Activated CD8-positive, alpha-beta memory T cell treated with anti-CD3 and anti-CD28 coated beads, Interleukin-2, amount 50 U/mL, for 24 hours (primary cell): Measurements from ENCODE around the gene MIA.
"Not testable (repeated sequence)": the region's sequence is repeated elsewhere in the genome, so short reads cannot be mapped to it uniquely, and the experiment has no call there.

Source experiments
- DNase-seq: peaks from one replicate; pipeline ENCODE4 v3.0.0-alpha.2; 2020; ENCODE audit errors: extremely low read depth

Gene MIA

DNA sequence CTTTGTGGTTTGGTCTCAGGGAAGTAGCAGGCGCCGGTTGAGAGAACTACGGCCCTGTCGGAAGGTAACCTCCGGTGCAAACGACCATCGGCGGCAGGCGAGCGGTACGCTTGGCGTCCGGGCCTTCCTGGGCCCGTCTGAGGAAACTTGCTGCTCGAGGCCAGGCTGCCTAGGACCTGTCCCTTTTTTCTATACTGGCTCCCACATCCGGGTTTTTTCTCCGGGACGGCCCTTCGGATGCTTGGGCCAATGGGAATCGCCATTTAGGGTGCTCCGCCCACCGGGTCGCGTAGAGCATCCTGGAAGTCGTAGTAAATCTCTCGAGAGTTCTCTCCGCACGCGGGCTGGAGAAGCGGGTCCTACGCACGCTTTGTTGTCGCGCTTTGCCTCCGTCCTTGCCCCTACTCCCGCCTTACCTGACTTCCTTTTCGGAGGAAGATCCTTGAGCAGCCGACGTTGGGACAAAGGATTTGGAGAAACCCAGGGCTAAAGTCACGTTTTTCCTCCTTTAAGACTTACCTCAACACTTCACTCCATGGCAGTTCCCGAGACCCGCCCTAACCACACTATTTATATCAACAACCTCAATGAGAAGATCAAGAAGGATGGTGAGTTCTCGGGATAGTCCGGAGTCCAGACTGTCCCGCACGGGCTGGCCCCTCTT lies 24.3 kb upstream of the MIA start, which contains the start of gene SNRPA:
Gene SNRPA, plus strand, starts transcription at position 330 of the 664 bp plus-strand sequence. Its CDS starts 206 bp downstream, at position 536.
- peak; percentile 91 for DNase-seq

DNA sequence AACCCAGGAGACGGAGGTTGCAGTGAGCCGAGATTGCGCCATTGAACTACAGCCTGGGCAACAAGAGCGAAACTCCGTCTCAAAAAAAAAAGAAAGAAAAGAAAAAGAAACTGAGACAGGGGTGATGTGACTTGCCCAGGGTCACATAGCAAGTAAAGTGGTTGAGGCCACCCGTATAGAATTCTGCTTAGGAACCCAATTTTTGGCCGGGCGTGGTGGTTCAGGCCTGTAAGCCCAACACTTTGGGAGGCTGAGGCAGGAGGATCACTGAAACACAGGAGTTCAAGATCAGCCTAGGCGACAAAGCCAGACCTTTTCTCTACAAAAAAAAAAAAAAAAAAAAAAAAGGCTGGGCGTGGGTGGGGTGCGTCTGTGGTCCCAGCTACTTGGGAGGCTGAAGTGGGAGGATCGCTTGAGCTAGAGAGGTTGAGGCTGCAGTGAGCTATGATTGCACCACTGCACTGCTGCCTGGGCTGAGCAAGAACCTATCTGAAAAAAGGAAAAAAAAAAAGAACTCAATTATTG lies 23.0 kb upstream of the MIA start:
- no peak for DNase-seq

DNA sequence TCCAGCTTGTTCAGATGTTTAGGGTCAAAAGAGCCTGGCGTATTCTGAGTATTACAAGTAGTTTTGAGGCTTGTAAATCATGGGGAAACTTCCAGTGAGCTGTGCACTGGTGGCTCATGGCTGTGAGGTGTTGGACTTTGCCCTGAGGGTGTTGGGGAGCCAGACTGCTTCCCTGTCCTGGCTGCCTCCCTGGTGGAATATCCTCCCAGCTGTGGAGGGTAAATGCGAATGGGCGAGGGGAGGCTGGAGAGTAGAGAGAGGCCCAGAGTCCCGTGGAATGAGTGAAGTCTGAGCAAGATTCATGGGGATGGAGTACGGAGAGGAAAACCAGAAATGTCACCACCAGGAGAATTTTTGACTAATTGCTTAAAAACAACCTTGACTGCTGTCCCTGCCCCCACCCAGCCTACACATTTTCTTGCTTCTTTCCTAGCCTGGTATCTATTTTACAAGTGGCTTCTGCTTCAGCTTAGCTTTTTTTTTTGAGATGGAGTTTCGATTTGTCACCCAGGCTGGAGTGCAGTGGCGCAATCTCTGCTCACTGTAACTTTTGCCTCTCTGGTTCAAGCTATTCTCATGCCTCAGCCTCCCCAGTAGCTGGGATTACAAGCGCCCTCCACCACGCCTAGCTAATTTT lies 20.6 kb upstream of the MIA start:
- peak; percentile 51 for DNase-seq

DNA sequence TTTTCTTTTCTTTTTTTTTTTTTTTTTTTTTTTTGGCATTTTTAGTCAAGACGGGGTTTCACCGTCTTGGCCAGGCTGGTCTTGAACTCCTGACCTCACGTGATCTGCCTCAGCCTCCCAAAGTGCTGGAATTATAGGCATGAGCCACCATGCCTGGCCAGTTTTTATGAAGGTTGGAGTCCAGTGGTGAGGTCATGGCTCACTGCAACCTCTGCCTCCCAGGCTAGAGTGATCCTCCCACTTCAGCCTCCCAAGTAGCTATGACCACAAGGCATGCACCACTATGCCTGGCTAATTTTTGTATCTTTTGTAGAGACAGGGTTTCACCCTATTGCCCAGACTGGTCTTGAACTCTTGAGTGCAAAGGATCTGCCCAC lies 20.1 kb upstream of the MIA start:
- DNase-seq = no peak

DNA sequence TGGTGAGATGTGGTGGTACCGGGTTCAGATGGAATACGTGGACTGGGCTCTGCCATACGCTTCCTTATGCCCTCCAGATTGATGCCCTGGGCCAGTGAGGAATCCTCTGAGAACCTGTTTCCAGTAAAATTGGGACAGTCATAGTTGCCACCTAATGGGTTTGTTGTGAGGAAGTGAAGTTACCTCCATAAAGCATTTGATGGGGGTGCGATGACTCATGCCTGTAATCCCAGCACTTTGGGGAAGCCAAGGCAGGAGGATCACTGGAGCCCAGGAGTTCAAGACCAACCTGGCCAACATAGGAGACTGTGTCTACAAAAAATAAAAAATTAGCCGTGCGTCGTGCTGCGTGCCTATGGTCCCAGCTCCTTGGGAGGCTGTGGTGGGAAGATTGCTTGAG lies 19.5 kb upstream of the MIA start:
- DNase-seq = no peak

DNA sequence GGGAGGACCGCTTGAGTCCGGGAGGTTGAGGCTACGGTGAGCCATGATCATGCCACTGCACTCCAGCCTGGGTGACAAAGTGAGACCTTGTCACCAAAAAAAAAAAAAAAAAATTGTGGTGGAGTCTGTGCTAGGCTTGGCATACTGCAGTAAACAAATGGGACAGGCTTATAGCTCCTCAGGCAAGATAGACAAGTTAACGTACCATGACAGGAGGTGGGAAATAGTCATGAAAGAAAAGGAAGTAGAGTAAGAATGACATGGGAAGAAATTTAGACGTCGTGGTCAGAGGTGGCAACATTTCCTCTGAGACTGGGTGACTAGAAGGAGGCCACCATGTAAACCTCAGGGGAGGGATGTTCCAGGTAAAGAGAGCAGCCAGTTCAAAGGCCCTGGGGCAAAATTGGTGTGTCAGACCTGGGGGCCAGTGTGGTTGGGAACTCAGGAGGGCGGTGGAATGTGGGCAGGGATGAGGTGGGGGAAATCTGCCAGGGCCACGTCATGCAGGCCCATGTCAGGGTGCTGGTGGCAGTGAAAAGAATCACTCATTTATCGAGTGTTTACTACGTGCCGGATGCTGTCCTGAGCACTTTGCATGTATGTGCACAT lies 18.7 kb upstream of the MIA start:
- DNase-seq = no peak

DNA sequence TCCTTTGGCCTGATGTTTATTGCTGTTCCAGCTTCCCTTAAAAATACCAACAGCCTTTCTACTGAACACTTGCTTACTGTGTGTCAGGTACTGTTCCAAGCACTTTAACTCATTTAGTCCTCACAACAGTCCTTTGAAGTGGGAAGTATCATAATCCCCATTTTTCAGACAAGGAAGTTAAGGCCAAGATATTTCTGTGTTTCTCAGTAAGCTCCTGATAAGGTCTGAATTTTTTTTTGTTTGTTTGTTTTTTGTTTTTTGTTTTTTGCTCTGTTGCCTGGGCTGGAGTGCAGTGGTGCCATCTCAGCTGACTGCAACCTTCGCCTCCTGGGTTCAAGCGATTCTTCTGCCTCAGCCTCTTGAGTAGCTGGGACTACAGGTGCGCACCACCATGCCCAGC lies 16.8 kb upstream of the MIA start:
- no peak for DNase-seq

DNA sequence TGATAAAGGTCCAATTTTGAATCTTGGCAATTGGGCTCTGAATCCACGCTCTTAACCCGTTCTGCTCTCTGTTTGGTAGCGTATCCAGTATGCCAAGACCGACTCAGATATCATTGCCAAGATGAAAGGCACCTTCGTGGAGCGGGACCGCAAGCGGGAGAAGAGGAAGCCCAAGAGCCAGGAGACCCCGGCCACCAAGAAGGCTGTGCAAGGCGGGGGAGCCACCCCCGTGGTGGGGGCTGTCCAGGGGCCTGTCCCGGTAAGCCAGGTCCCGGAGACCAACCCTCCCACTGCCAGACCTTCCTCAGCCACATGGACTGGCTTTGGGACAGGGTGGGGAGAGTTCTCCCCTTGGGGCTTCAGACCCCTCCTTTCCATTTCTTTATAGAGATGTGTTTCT lies 16.0 kb upstream of the MIA start:
- no peak for DNase-seq

DNA sequence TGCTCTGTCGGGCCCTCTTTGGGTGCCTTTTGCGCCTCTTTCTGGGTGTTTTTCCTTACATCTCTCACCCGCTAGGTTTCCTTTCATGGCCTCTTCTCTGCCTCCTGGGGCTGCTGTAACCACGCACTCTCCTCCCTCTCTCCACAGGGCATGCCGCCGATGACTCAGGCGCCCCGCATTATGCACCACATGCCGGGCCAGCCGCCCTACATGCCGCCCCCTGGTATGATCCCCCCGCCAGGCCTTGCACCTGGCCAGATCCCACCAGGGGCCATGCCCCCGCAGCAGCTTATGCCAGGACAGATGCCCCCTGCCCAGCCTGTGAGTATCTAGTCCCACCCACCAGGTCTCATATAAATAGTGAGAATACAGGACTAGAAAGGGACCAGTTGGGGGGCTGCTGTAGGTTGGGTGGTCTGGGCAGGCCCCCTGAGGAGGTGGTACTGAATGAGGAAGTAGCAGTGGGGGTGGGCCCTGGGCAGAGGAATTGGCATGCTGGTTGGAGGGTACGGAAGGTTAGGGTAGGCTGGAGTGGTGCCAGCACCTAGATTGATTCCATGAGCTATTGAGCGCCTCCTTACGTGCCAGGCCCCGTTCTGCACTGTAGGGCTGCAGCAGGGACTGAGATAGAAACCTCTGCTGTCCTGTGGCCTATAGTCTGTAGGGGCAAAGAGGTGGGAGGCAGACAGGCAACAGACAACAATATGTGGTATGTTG lies 12.4 kb upstream of the MIA start:
- DNase-seq = no peak

DNA sequence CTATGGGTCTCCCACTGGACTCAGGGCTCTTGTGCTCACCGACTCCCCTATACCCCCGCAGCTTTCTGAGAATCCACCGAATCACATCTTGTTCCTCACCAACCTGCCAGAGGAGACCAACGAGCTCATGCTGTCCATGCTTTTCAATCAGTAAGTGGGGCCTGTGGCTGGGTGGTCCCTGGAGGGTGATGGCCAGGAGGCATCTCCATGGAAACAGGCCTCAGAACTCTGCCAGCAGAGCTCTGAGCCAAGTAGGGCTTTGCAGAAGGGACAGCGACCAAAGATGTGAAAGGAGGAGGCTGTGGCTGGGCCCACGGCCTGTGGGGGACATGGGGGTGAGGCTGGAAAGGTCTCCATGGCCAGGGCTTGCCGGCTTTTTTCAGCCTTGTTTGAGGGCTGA lies 11.8 kb upstream of the MIA start:
- DNase-seq = no peak

DNA sequence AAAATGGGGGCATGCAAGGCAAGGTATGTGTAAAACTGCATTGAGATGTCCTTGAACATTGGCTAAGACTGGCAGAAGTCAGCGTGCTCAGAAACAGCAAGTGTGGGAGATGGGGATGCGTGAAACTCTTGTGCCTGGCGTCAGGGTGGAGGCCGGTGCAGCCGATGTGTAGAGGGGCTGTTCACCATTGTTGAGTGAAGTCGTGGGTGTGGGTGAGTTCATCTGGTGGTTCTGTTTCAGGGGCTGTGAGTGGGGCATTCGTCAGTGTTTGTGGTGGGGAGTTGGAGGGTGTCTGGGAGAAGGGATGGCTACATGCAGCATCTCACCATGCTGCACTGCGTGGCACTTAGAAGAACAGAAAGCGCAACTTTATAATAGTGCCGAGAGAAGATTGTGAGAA lies 11.4 kb upstream of the MIA start:
- no peak for DNase-seq

DNA sequence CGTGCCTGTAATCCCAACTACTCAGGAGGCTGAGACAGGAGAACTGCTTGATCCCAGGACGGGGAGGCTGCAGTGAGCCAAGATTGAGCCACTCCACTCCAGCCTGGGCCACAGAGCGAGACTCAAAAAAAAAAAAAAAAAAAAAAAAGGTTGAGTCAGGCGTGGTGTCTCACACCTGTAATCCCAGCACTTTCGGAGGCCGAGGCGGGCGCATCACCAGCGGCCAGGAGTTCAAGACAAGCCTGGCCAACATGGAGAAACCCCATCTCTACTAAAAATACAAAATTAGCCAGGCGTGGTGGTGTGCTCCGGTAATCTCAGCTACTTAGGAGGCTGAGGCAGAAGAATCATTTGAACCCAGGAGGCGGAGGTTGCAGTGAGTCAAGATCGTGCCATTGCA lies 8.9 kb upstream of the MIA start:
- DNase-seq = not testable (repeated sequence)

DNA sequence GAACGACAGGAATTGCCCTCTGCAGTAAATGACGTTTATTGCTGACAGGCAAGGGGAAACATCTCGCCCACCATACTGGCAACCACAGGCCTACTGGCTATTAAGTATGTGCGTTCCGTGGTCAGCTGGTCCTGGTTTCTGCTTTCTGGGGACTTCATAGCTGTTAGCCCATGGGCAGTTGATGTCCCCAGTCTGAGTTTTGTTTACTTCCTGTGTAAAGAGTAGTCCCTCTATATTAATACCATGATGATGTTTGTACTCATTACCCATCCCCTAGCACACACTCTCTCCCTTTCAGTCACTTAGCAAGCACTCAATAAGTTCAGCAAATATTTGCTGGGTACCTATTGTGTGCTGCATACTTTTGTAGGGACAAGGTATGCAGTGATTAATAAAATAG lies 6.5 kb upstream of the MIA start:
- no peak for DNase-seq

DNA sequence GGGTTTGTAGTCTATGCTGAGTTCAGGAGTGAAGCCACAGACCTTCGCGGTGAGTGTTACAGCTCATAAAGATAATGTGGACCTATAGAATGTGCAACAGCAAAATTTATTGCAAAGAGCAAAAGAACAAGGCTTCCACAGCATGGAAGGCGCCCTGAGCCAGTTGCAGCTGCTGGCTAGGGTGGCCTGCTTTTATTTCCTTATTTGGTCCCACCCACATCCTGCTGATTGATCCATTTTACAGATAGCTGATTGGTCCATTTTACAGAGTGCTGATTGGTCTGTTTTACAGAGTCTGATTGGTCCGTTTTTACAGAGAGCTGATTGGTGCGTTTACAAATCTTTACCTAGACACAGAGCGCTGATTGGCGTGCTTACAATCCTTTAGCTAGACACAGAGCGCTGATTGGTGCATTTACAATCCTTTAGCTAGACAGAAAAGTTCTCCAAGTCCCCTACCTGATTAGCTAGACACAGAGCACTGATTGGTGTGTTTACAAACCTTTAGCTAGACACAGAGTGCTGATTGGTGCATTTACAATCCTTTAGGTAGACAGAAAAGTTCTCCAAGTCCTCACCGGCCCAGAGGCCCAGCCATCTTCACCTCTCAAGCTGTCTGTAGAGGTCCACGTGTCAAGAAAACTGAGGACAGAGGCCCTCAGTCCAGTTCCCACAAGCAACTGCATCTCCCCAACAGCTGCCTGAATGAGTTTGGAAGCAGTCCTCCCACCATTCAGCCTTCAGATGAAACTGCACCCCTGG lies 4.0 kb upstream of the MIA start:
- not testable (repeated sequence) for DNase-seq

DNA sequence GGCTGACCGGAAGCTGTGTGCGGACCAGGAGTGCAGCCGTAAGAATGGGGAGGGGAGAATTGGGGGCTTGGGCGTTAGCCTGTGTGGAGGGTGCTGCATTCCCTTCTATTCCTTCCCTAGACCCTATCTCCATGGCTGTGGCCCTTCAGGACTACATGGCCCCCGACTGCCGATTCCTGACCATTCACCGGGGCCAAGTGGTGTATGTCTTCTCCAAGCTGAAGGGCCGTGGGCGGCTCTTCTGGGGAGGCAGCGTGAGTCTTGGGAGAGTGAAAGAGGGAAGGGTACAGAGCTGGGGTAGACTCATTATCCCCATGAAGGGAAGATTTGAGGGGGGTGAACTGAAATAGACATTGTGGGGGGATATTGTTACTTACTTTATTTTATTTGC lies 306 bp downstream of the MIA start:
- DNase-seq = no peak

DNA sequence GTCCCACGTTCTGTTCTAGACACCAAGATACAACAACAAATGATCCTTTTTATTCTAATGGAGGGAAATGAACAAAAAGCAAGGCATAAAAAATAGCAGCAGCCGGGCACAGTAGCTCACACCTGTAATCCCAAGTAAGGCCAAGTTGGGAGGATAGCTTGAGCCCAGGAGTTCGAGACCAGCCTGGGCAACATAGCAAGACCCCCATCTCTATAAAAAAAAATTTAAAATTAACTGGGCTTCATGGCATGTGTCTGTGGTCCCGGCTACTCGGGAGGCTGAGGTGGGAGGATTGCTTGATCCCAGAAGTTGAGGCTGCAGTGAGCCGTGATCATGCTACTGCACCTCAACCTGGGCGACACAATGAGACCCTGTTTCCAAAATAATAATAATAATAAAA lies 1.0 kb downstream of the MIA start:
- no peak for DNase-seq

DNA sequence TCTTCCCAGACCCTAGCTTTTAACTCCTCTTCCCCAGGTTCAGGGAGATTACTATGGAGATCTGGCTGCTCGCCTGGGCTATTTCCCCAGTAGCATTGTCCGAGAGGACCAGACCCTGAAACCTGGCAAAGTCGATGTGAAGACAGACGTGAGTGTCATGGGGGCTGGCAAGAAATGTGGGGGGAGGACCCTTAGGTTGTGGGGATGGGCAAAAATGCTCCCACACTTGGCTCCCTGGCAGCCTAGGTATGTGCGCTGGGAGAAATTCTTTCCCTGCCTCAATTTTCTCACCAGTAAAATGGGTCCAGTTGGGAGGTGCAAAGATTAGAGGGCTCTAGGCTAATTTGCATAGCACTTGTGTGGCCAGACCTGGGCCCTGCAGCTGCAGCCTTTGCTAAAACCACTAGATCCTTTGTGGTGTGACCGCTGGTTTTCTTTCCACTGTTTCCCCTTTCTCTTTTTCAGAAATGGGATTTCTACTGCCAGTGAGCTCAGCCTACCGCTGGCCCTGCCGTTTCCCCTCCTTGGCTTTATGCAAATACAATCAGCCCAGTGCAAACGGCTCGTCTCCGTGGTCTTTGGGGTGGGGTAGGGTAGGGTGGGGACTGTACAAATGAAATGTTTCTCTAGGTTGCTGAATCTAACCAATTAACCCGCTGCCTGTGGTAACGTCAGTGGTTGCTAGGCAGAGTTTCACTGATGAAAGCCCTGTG lies 1.8 kb downstream of the MIA start:
- peak; percentile 87 for DNase-seq

DNA sequence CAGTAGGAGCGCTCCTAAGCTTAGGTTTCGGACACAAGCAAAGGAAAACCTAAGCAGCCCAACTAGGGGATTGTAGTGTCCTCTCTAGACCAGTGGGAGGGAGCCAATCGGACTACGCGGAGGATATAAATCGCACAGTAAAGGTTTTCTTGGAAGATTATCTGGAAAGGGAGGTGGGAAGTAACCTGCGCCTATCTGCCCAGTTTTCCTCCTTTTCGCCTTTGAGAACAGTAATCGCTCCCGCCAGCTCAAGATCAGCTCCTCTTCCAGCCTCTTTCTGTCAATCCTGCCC lies 2.3 kb downstream of the MIA start:
- DNase-seq = no peak

DNA sequence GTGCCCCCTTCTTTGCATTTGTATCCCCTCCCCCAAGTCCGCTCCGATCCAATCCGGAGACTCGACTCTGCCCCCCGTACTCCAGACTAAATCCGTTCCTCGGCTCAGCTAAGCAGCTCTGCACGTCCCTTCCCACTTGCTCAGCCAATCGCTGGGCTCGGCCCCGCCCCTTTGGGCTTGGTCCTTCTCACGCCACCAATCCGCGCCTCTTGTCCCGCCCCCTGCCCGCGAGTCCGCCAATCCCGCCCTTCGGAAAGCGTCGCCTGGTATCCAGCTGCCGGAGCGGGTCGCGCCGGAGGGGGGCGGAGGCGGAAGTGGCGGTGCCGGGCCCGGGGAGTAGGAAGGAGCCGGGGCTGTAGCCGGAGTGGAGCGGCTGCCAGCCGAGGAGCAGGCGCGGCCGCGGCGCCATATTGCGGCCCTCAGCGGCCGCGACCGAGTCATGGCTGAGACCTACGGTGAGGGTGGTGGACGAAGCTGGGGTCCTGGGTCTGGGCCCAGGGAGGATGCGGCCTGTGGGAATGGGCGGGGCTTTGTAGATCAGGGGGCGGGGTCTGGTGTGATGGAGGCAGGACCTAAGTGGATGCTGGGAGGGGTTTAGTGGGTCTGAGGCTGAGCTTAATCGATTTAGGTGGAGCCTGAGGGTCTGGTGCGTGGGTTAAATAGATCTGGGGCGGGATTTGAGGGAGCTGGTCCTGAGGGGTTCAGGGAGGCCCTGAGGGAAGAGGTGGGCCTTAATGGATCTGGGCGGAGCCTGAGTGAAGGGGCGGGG lies 2.8 kb downstream of the MIA start, which contains the start of gene RAB4B:
Gene RAB4B, plus strand, starts transcription at position 311 of the 769 bp plus-strand sequence. Its CDS starts 129 bp downstream, at position 440.
- peak; percentile 100 for DNase-seq

DNA sequence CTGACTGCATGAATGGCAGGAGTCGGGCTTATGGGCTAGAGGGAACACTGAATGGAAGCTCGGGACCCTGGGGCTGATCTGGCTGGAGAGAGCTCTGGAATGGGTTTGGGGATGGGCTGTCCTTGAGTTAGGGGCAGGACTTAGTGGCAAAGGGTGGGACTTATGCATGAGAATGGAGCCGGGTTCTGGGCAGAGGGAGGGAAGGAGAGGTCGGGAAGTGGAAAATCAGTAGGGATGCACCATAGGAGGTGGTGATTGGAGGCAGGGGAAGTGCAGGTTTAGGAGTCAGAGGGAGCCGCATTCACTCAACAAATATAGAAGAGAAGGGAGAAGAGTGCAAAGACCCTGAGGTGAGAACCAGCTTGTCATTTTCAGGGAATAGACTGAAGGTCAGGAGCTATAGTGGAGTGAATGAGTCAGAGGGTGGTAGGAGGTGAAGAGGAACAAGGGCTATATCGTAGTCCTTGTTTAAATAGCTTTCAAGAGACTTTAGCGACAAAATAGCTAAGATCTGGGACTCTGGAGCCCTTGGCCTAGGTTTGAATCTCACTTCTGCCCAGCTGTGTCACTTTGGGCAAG lies 3.5 kb downstream of the MIA start:
- DNase-seq = no peak
